ENCODE results near the gene IFT122. TPM values are rescaled to one million over a fixed set of nuclear protein-coding genes. Genes with fewer than 3 reads are reported as not detected.
A peak's percentile ranks its signal among the peaks of the same experiment; 100 is the strongest.

The IFT122 gene
- total and polyA plus RNA-seq, 9 donors, result 20.8 to 58.1 (median 45.6) TPM

DNA sequence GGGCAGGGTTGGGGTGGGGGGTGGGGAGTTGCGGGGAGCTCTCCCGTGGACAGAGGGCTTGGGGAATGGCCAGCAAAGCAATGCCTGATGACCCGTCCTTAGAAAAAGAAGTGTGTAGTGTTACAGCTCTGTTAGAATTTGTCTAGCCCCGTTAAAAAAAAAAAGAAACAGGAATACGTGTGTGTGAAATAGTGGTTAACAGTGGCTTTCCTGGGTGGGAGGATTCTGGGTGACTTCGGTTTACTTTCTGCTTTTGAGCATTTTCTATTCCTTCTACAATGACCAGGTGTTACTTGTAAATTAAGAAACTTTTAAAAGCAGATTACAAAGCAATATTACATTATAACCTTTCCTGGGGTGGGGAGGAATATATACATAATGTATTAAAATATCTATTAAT lies 127.9 kb downstream of the IFT122 start:
- 10 to 23% (median 21%) methylated on average over 6 of the region's 6 CpGs for WGBS, 3 donors

DNA sequence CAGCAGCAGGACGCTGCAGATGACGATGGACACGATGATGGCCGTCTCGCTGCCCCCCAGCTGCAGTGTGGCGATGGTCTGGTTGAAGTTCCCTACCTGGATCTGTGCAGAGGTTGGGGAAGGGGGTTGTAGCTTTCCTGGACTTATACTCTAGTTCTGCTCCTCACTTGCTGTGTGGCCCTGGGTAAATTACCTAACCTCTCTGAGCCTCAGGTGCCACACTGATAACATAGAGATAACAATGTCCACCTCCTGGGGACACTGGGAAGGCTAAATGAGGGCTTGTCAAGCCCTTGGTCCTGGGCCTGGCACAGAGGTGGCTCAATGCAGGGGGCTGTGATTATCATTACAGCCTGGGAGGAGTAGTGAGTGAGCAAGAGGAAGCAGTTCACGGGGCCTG lies 129.8 kb downstream of the IFT122 start:
- Histone ChIP-seq H3K27ac (no peak overlapping the region), H3K36me3 (no peaks in the 10 kb centered on the region), H3K4me3 (no peak overlapping the region), H3K27me3 (no peaks in the 10 kb centered on the region), H3K4me1 (ENCODE audit: insufficient read depth) (peaks cover 9% of the 10 kb centered on the region), H3K9me3 (no peaks in the 10 kb centered on the region)
- 89 to 97% (median 91%) methylated on average over 7 of the region's 7 CpGs for WGBS, 3 donors
- DNase-seq, result no peak
- intact Hi-C loops (cut with DNase I), result loop anchor here in 1 of 4 donors (10.0 kb wide), 1 partner anchor 75 kb away; no protein-coding TSS in a partner anchor
- TF ChIP-seq, protein P1, sequence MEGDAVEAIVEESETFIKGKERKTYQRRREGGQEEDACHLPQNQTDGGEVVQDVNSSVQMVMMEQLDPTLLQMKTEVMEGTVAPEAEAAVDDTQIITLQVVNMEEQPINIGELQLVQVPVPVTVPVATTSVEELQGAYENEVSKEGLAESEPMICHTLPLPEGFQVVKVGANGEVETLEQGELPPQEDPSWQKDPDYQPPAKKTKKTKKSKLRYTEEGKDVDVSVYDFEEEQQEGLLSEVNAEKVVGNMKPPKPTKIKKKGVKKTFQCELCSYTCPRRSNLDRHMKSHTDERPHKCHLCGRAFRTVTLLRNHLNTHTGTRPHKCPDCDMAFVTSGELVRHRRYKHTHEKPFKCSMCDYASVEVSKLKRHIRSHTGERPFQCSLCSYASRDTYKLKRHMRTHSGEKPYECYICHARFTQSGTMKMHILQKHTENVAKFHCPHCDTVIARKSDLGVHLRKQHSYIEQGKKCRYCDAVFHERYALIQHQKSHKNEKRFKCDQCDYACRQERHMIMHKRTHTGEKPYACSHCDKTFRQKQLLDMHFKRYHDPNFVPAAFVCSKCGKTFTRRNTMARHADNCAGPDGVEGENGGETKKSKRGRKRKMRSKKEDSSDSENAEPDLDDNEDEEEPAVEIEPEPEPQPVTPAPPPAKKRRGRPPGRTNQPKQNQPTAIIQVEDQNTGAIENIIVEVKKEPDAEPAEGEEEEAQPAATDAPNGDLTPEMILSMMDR (IDR thresholded peaks at IDR 0.05), result no peak
- no peak for TF ChIP-seq EP300 (IDR thresholded peaks at IDR 0.05)
- TF ChIP-seq POLR2A (IDR thresholded peaks at IDR 0.05), result no peak

More for the DNA sequence above, 127.9 kb downstream of the IFT122 start:
- Histone ChIP-seq H3K4me1 (ENCODE audit: insufficient read depth) (peaks cover 9% of the 10 kb centered on the region), H3K27me3 (no peaks in the 10 kb centered on the region), H3K36me3 (no peaks in the 10 kb centered on the region), H3K27ac (no peak overlapping the region), H3K9me3 (no peaks in the 10 kb centered on the region), H3K4me3 (no peak overlapping the region)
- intact Hi-C loops (cut with DNase I), result loop anchor here in 1 of 4 donors (10.0 kb wide), 1 partner anchor 73 kb away; no protein-coding TSS in a partner anchor
- DNase-seq, result no peak
- TF ChIP-seq, protein P1 (IDR thresholded peaks at IDR 0.05), result no peak
- TF ChIP-seq EP300 (IDR thresholded peaks at IDR 0.05), result no peak
- no peak for TF ChIP-seq POLR2A (IDR thresholded peaks at IDR 0.05)

Small RNA genes lying within 50 kb of the gene (small RNA-seq; reads per million reads assigned to genes)
- 8.6 reads per million, percentile 83 among the genes with 10 or more reads in this experiment for gene SNORA7B

Other genes starting within 250 kb of the IFT122 start
- 100 to 1,000 TPM in 5 of 7 donors, 10 to 100 TPM in 2; 49.2 to 147 (median 115) TPM for gene COPG1, start 190.6 kb upstream of the IFT122 start, total RNA-seq
- gene COPG1, start 190.6 kb upstream of the IFT122 start, polyA plus RNA-seq, result 100 to 1,000 TPM in 1 of 2 donors, 10 to 100 TPM in 1; 62.6 to 133 TPM
- 10 to 100 TPM; 15.5 to 44.5 (median 35.2) TPM for gene HMCES, start 161.4 kb upstream of the IFT122 start, total RNA-seq
- 10 to 100 TPM; 27.5 to 44.3 TPM for gene HMCES, start 161.4 kb upstream of the IFT122 start, polyA plus RNA-seq
- gene EFCAB12, start 11.6 kb upstream of the IFT122 start, total RNA-seq, result 1 to 10 TPM in 6 of 7 donors, under 1 TPM in 1; 0.94 to 8.4 (median 1.7) TPM
- under 1 TPM; 0.53 to 0.67 TPM for gene EFCAB12, start 11.6 kb upstream of the IFT122 start, polyA plus RNA-seq
- gene MBD4, start 276 bp upstream of the IFT122 start, total RNA-seq, result 10 to 100 TPM; 26.8 to 60.0 (median 29.4) TPM
- 10 to 100 TPM; 19.5 to 28.0 TPM for gene MBD4, start 276 bp upstream of the IFT122 start, polyA plus RNA-seq
- gene RHO, start 88.4 kb downstream of the IFT122 start, total RNA-seq, result under 1 TPM in 2 of 7 donors, not detected in 5; 0.13 to 0.24 TPM
- not detected for gene RHO, start 88.4 kb downstream of the IFT122 start, polyA plus RNA-seq
- gene H1-8, start 103.0 kb downstream of the IFT122 start, total RNA-seq, result not detected
- gene H1-8, start 103.0 kb downstream of the IFT122 start, polyA plus RNA-seq, result under 1 TPM in 1 of 2 donors, not detected in 1; 0.27 TPM
- gene PLXND1, start 166.5 kb downstream of the IFT122 start, total RNA-seq, result 100 to 1,000 TPM in 1 of 7 donors, 10 to 100 TPM in 6; 21.6 to 111 (median 57.1) TPM
- 100 to 1,000 TPM in 1 of 2 donors, 10 to 100 TPM in 1; 55.2 to 120 TPM for gene PLXND1, start 166.5 kb downstream of the IFT122 start, polyA plus RNA-seq